Vagina (tissue), 2 donors: ENCODE measurements around the gene GBP7. TPM values are rescaled to one million over a fixed set of nuclear protein-coding genes. Genes with fewer than 3 reads are reported as not detected.

Source experiments
- DNase-seq, 2 donors: peaks; one replicate each; pipeline ENCODE4 v3.0.0-alpha.2; 2017; ENCODE audit errors: extremely low spot score in 2 of 2
- H3K27ac ChIP-seq: fragments of 200-600 bp; sonication (generic); one replicate; pipeline ENCODE4 v1.5.1; 2019
- H3K27me3 ChIP-seq: fragments of 200-600 bp; sonication (generic); one replicate; pipeline ENCODE4 v1.5.1; 2019
- H3K36me3 ChIP-seq, 2 donors: fragments of 200-600 bp; sonication (generic); one replicate each; pipeline ENCODE4 v1.5.1; 2017 to 2019
- H3K4me1 ChIP-seq: fragments of 200-600 bp; sonication (generic); one replicate; pipeline ENCODE4 v1.5.1; 2019
- H3K4me3 ChIP-seq, 2 donors: fragments of 200-600 bp; sonication (generic); 1 replicate in 1 of 2; 2 replicates in 1 of 2; pipeline ENCODE4 v1.5.1; 2016 to 2019
- H3K9me3 ChIP-seq: fragments of 200-600 bp; sonication (generic); one replicate; pipeline ENCODE4 v1.5.1; 2019
- CTCF ChIP-seq, 3 experiments: fragments of 450-650 bp in 2 of 3; fragments of 200-600 bp in 1 of 3; sonication (generic) in 1 of 3; IDR thresholded peaks; one replicate each; pipeline ENCODE4 v1.5.1; 2017 to 2019; ENCODE audit warnings: antibody characterized with exemption in 3 of 3, mild to moderate bottlenecking in 2 of 3, moderate library complexity in 2 of 3
- POLR2A ChIP-seq, 2 donors: fragments of 450-650 bp; IDR thresholded peaks; one replicate each; pipeline ENCODE4 v1.6.1; 2017; ENCODE audit warnings: antibody characterized with exemption in 2 of 2, mild to moderate bottlenecking in 2 of 2, moderate library complexity in 2 of 2
- POLR2AphosphoS5 ChIP-seq, 2 donors: sonication (generic); formaldehyde crosslinking; IDR thresholded peaks; one replicate each; pipeline ENCODE4 v1.9.0; 2017; ENCODE audit warnings: antibody characterized with exemption in 2 of 2, mild to moderate bottlenecking in 2 of 2, low read depth in 1 of 2; ENCODE audit not compliant: insufficient read depth in 1 of 2
- intact Hi-C: fragments of 100-400 bp; cut with DNase I; formaldehyde crosslinking; loops from one replicate; pipeline ENCODE4 v1.15.1; 2023
- total RNA-seq: library from RNA; depleted of rRNA; stranded (reverse); fragments of >200 nt; gene quantifications from one replicate; pipeline ENCODE4 v1.2.3, GENCODE V29; 2016

Gene GBP7
- total RNA-seq, 1 donor from 2014 or later: not detected

DNA sequence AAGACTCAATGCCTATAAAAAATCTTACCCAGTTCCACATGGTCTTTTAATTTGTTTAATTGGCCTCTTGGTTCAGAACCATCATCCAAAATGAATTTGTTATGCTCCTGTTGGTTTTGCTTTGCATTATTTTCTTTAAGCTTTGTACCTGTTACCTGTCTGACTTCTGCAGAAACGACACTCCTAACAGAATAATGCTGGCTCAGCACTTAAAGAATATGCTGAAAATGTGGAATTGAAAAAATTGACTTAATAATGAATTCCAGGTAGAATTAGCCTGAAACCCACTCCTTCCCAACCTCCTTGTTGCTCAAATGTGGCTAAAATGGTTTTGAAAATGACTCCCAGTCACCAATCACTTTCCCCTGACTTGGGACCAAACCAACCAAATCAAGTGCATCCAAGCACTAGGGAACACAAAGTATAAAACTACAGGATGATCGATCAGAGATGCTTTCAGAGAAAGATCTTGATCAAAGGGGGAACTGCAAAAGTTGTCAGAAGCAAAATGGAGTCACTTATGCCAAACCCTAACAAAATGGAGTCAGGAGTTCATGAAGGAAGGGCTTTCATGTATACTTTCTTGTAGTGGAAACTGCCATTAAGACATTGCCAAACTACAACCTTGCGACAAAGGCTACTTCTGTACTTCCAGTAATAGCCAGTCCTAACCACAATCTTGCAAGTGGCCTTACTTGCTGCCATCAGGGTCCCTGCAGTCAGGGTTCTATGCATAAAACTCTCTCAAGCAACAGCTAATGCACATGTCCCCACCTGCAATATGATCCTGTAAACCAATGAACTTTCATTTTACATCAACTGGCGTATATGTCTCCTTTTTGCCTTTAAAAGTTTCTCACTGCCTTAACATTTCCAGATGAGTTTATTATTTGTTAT, 5.4 kb downstream of the GBP7 start:
- intact Hi-C loops: no loop called here
- Histone ChIP-seq H3K36me3 (no peaks in the 10 kb centered on the region), H3K4me3 (no peak overlapping the region), H3K9me3 (no peaks in the 10 kb centered on the region), H3K27ac (no peak overlapping the region), H3K4me1 (no peaks in the 10 kb centered on the region), H3K27me3 (no peaks in the 10 kb centered on the region)
- TF ChIP-seq POLR2AphosphoS5 (IDR thresholded peaks at IDR 0.05; ENCODE audit: insufficient read depth in 1 of 2, low read depth in 1 of 2): no peak
- no peak for TF ChIP-seq CTCF (IDR thresholded peaks at IDR 0.05)
- no peak for TF ChIP-seq POLR2A (IDR thresholded peaks at IDR 0.05)
- DNase-seq: no peak

GRCh38 chr1:89169166-89169565, 6.6 kb downstream of the GBP7 start:
- no peaks in the 10 kb centered on the region for H3K4me1 ChIP-seq
- no peak overlapping the region for H3K4me3 ChIP-seq
- intact Hi-C loops: no loop called here
- no peak for TF ChIP-seq CTCF (IDR thresholded peaks at IDR 0.05)
- no peak for TF ChIP-seq POLR2AphosphoS5 (IDR thresholded peaks at IDR 0.05; ENCODE audit: insufficient read depth in 1 of 2, low read depth in 1 of 2)
- TF ChIP-seq POLR2A (IDR thresholded peaks at IDR 0.05): no peak
- no peak overlapping the region for H3K27ac ChIP-seq
- H3K9me3 ChIP-seq: no peaks in the 10 kb centered on the region
- no peaks in the 10 kb centered on the region for H3K27me3 ChIP-seq
- H3K36me3 ChIP-seq: no peaks in the 10 kb centered on the region
- no peak for DNase-seq

- Histone ChIP-seq H3K27ac (no peak overlapping the region), H3K9me3 (no peaks in the 10 kb centered on the region), H3K27me3 (no peaks in the 10 kb centered on the region), H3K36me3 (no peaks in the 10 kb centered on the region), H3K4me1 (no peaks in the 10 kb centered on the region), H3K4me3 (no peak overlapping the region)
- DNase-seq: no peak
- intact Hi-C loops: no loop called here
- TF ChIP-seq POLR2AphosphoS5 (IDR thresholded peaks at IDR 0.05; ENCODE audit: insufficient read depth in 1 of 2, low read depth in 1 of 2) (no peak), CTCF (IDR thresholded peaks at IDR 0.05) (no peak), POLR2A (IDR thresholded peaks at IDR 0.05) (no peak)
These were observed 8.1 kb downstream of the GBP7 start for GRCh38 chr1:89167590-89168230.

- Histone ChIP-seq H3K4me1 (no peaks in the 10 kb centered on the region), H3K9me3 (no peaks in the 10 kb centered on the region), H3K4me3 (no peak overlapping the region), H3K27me3 (no peaks in the 10 kb centered on the region), H3K36me3 (no peaks in the 10 kb centered on the region), H3K27ac (no peak overlapping the region)
- no peak for TF ChIP-seq POLR2A (IDR thresholded peaks at IDR 0.05)
- TF ChIP-seq POLR2AphosphoS5 (IDR thresholded peaks at IDR 0.05; ENCODE audit: insufficient read depth in 1 of 2, low read depth in 1 of 2): no peak
- no peak for TF ChIP-seq CTCF (IDR thresholded peaks at IDR 0.05)
- no peak for DNase-seq
- intact Hi-C loops: no loop called here
These were observed 9.1 kb downstream of the GBP7 start for GRCh38 chr1:89166705-89167104.

- intact Hi-C loops: no loop called here
- Histone ChIP-seq H3K9me3 (no peaks in the 10 kb centered on the region), H3K36me3 (no peaks in the 10 kb centered on the region), H3K27ac (no peak overlapping the region), H3K4me3 (no peak overlapping the region), H3K4me1 (no peaks in the 10 kb centered on the region), H3K27me3 (no peaks in the 10 kb centered on the region)
- DNase-seq: no peak
- TF ChIP-seq POLR2AphosphoS5 (IDR thresholded peaks at IDR 0.05; ENCODE audit: insufficient read depth in 1 of 2, low read depth in 1 of 2) (no peak), POLR2A (IDR thresholded peaks at IDR 0.05) (no peak), CTCF (IDR thresholded peaks at IDR 0.05) (no peak)
These were observed 10.0 kb downstream of the GBP7 start for GRCh38 chr1:89165811-89166210.
